Psoas muscle (tissue), 8 donors: ENCODE data around the gene LRPAP1. TPM values are rescaled to one million over a fixed set of nuclear protein-coding genes. Genes with fewer than 3 reads are reported as not detected.
"Not testable (repeated sequence)": the region's sequence is repeated elsewhere in the genome, so short reads cannot be mapped to it uniquely, and the experiment has no call there.

Experiments used
- ATAC-seq, 4 donors: fragments of 200-7000 bp; cut with Tn5 transposase; one replicate each; pipeline ENCODE4 v1.9.1; 2020; ENCODE audit warnings: moderate library complexity in 3 of 4, mild to moderate bottlenecking in 2 of 4
- DNase-seq, 2 donors: peaks; one replicate each; pipeline ENCODE4 v3.0.0-alpha.2; 2020
- H3K27ac ChIP-seq: fragments of 200-600 bp; one replicate; pipeline ENCODE4 v1.8.0; 2022
- H3K27me3 ChIP-seq, 3 donors: fragments of 200-600 bp in 1 of 3; one replicate each; pipeline versions ENCODE4 v1.6.1 to v1.8.0; 2013 to 2022; ENCODE audit warnings: low read length in 2 of 3, mild to moderate bottlenecking in 2 of 3, moderate library complexity in 1 of 3; ENCODE audit not compliant: insufficient read depth in 3 of 3
- H3K36me3 ChIP-seq, 2 donors: fragments of 200-600 bp in 1 of 2; one replicate each; pipeline versions ENCODE4 v1.6.1 to v1.8.0; 2013 to 2022; ENCODE audit warnings: low read depth in 1 of 2, mild to moderate bottlenecking in 1 of 2, moderate library complexity in 1 of 2; ENCODE audit not compliant: insufficient read depth in 1 of 2
- H3K4me1 ChIP-seq: fragments of 200-600 bp; one replicate; pipeline ENCODE4 v1.8.0; 2022
- H3K4me3 ChIP-seq: fragments of 200-600 bp; one replicate; pipeline ENCODE4 v1.8.0; 2022; ENCODE audit warnings: mild to moderate bottlenecking
- H3K9me3 ChIP-seq: fragments of 200-600 bp; one replicate; pipeline ENCODE4 v1.8.0; 2022
- WGBS, 3 donors: extraction: QIAGEN DNeasy Blood & Tissue Kit; methylation state at CpG; one replicate each; pipeline versions ENCODE4 v1.1.6 to v1.1.7; 2013; 5-methylcytosine and 5-hydroxymethylcytosine counted together
- intact Hi-C, 2 donors: fragments of 100-400 bp; cut with DNase I; formaldehyde crosslinking; loops; one replicate each; pipeline versions ENCODE4 v1.11.0 to v1.14.2; 2022
- long read RNA-seq, 2 donors: library from polyadenylated mRNA; unstranded; transcript quantifications; one replicate each; pipeline ENCODE4 v2.0.0, GENCODE V29; 2021
- polyA plus RNA-seq, 3 donors: library from polyadenylated mRNA; stranded (reverse); fragments of 200-250 nt; gene quantifications; one replicate each; pipeline ENCODE4 v1.2.3, GENCODE V29; 2013
- total RNA-seq, 4 donors: library from RNA; stranded (reverse); fragmentation: NEBNext Ultra II Directional in 2 of 4; extraction: Animal tissue kit (Norgen Biotek cat#: 25700) in 2 of 4; gene quantifications; one replicate each; pipeline versions ENCODE4 v1.2.1 to v1.2.4, GENCODE V29; 2021 to 2023
- TF ChIP-seq, protein P1 (sequence below): fragments of 200-600 bp; IDR thresholded peaks from one replicate; pipeline ENCODE4 v1.8.0; 2022; ENCODE audit warnings: antibody characterized with exemption
- donor health status: healthy with polysubstance abuse.
- donor health status: DM: no; HTN: no; CAD: no; lungs with moderate emphysema.
- donor health status: Bipolar disorder and iron deficiency.
- donor health status: healthy.
- donor health status: DM: yes; HTN: yes; CAD: no.
- donor health status: DM: no; HTN: no; CAD: no.
- donor health status: DM: no; HTN: no; CAD: no.
- donor health status: DM: yes; HTN: yes; CAD: no.

LRPAP1 gene
- 100 to 1,000 TPM in 2 of 4 donors, 10 to 100 TPM in 2; 73.7 to 123 (median 91.4) TPM for total RNA-seq
- 100 to 1,000 TPM; 103 to 122 (median 111) TPM for polyA plus RNA-seq
- long read RNA-seq, donor 1, full-length matches to known transcripts: 104 of 119 reads
- long read RNA-seq, donor 1, partial matches to known transcripts: 11 of 119 reads
- long read RNA-seq, donor 1, other reads (novel, unspliced or antisense): 4 of 119 reads
- long read RNA-seq, donor 2, full-length matches to known transcripts: 330 of 341 reads
- long read RNA-seq, donor 2, partial matches to known transcripts: 8 of 341 reads
- long read RNA-seq, donor 2, other reads (novel, unspliced or antisense): 3 of 341 reads

GRCh38 chr4:3531879-3532750, at the start of gene LRPAP1:
LRPAP1 (minus strand) TSS chr4:3532422; CDS start chr4:3532412, 10 bp downstream.
- H3K27me3 ChIP-seq: no peaks in the 10 kb centered on the region
- intact Hi-C loops: loop anchor here in 1 of 2 donors (10.0 kb wide), 1 partner anchor 413 kb away; no protein-coding TSS in a partner anchor
- ATAC-seq (peak; percentile 93 to 96 (median 95)), DNase-seq (peak; percentile 92 to 96)
- 0 to 1% (median 0%) methylated on average over 72 to 84 of the region's 84 CpGs for WGBS, 3 donors
- H3K4me1 ChIP-seq: peaks cover 19% of the 10 kb centered on the region
- H3K36me3 ChIP-seq: peaks cover 0 to 24% of the 10 kb centered on the region in 2 donors
- H3K4me3 ChIP-seq: peak within 1 kb of the TSS; percentile 91
- H3K9me3 ChIP-seq: no peaks in the 10 kb centered on the region
- H3K27ac ChIP-seq: peak within 1 kb of the TSS; percentile 80
- TF ChIP-seq, protein P1, sequence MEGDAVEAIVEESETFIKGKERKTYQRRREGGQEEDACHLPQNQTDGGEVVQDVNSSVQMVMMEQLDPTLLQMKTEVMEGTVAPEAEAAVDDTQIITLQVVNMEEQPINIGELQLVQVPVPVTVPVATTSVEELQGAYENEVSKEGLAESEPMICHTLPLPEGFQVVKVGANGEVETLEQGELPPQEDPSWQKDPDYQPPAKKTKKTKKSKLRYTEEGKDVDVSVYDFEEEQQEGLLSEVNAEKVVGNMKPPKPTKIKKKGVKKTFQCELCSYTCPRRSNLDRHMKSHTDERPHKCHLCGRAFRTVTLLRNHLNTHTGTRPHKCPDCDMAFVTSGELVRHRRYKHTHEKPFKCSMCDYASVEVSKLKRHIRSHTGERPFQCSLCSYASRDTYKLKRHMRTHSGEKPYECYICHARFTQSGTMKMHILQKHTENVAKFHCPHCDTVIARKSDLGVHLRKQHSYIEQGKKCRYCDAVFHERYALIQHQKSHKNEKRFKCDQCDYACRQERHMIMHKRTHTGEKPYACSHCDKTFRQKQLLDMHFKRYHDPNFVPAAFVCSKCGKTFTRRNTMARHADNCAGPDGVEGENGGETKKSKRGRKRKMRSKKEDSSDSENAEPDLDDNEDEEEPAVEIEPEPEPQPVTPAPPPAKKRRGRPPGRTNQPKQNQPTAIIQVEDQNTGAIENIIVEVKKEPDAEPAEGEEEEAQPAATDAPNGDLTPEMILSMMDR: no peak

DNA sequence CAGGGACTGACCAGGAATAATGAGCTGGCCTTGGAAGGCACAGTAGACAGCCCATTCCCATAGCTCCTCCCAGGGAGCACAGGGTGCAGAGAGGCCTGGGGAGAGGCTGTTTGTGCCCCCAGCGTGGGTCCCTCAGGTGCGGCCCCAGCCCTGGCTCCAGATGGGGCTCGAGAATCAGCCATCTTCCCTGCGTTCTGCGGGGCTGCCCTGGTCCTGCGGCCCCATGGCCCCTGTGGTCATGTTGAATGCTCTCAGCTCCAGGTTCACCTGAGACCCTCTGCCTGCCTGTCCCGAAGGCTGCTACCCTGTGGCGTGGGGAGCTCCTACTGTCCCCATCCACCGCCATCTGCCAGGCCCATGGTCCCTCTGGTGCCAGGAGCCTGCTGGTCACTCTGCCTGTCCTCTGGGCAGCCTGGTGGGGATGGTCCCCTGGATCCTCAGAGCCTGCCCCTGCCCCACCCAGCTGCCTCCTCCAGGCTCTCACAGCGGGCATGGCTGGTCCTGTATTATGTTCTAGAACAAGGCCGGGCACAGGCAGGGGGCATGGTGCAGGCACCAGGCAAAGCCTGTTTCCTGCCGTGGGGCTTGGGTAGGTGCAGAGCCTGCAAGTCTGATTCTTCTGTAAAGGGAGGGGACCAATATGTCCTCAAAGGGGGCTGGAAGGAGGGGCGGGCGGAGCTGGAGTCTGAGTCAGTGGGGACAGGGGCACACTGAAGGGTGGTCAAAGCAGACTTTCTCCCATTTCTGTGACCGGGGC, 49.3 kb upstream of the LRPAP1 start:
- intact Hi-C loops, H3K4me3 ChIP-seq, DNase-seq, H3K27ac ChIP-seq, H3K9me3 ChIP-seq, H3K4me1 ChIP-seq, H3K36me3 ChIP-seq, H3K27me3 ChIP-seq: not testable (repeated sequence)
- peak in 1 of 4 donors; percentile 8 for ATAC-seq
- 85 to 90% (median 88%) methylated on average over 9 to 15 of the region's 15 CpGs for WGBS, 3 donors

GRCh38 chr4:3580859-3581258, 48.6 kb upstream of the LRPAP1 start:
- intact Hi-C loops, H3K4me1 ChIP-seq, H3K36me3 ChIP-seq, DNase-seq, H3K9me3 ChIP-seq, H3K27ac ChIP-seq, H3K4me3 ChIP-seq, ATAC-seq, H3K27me3 ChIP-seq: not testable (repeated sequence)
- 54 to 68% (median 65%) methylated on average over 8 to 9 of the region's 9 CpGs for WGBS, 3 donors

- ATAC-seq, intact Hi-C loops, DNase-seq, H3K4me3 ChIP-seq, H3K9me3 ChIP-seq, H3K27ac ChIP-seq, H3K27me3 ChIP-seq, H3K4me1 ChIP-seq, H3K36me3 ChIP-seq: not testable (repeated sequence)
- 74 to 80% (median 78%) methylated on average over 3 of the region's 4 CpGs for WGBS, 3 donors
These were observed 46.4 kb upstream of the LRPAP1 start for GRCh38 chr4:3578527-3579144.

DNA sequence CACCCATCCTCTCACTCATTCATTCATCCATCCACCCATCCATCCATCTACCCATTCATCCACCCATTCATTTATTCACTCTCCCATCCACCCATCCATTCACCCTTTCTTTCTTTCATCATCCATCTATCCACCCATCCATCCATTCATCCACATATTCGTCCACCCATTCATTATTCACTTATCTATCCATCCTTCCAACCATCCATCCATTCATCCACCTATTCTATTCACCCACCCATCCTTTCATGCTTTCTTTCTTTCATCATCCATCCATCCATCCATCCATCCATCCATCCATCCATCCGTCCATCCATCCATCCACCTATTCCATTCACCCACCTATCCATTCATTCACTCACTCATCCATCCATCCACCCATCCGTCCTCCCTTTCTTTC, 45.8 kb upstream of the LRPAP1 start:
- ATAC-seq, H3K27me3 ChIP-seq, H3K36me3 ChIP-seq, H3K4me3 ChIP-seq, intact Hi-C loops, H3K4me1 ChIP-seq, H3K9me3 ChIP-seq, H3K27ac ChIP-seq, DNase-seq: not testable (repeated sequence)
- 87 to 92% (median 91%) methylated on average over 3 of the region's 3 CpGs for WGBS, 3 donors

- H3K4me3 ChIP-seq, H3K27ac ChIP-seq, H3K36me3 ChIP-seq, intact Hi-C loops, H3K9me3 ChIP-seq, H3K4me1 ChIP-seq, DNase-seq, ATAC-seq, H3K27me3 ChIP-seq: not testable (repeated sequence)
- WGBS, 3 donors: 63 to 66% (median 65%) methylated on average over 10 to 11 of the region's 11 CpGs
These were observed 45.1 kb upstream of the LRPAP1 start for GRCh38 chr4:3577208-3577892.

GRCh38 chr4:3576533-3577207, 44.4 kb upstream of the LRPAP1 start:
- intact Hi-C loops, DNase-seq, H3K27ac ChIP-seq, H3K27me3 ChIP-seq, ATAC-seq, H3K36me3 ChIP-seq, H3K4me1 ChIP-seq, H3K9me3 ChIP-seq, H3K4me3 ChIP-seq: not testable (repeated sequence)
- 72 to 79% (median 79%) methylated on average over 20 to 21 of the region's 21 CpGs for WGBS, 3 donors

- intact Hi-C loops, H3K9me3 ChIP-seq, H3K36me3 ChIP-seq, H3K27ac ChIP-seq, DNase-seq, ATAC-seq, H3K4me3 ChIP-seq, H3K4me1 ChIP-seq: not testable (repeated sequence)
- H3K27me3 ChIP-seq: peaks cover 0 to 17% (median 3%) of the 10 kb centered on the region in 3 donors
- WGBS, 3 donors: 80 to 85% (median 84%) methylated on average over 12 to 19 of the region's 19 CpGs
These were observed 43.5 kb upstream of the LRPAP1 start for GRCh38 chr4:3575426-3576369.
